Bone marrow (tissue), 2 donors: Measurements from ENCODE around the gene LPCAT3.

Experiments
- DNase-seq, 2 donors: peaks; one replicate each; lab custom pipeline; 2025; lab: John Stamatoyannopoulos, UW

LPCAT3 gene

DNA sequence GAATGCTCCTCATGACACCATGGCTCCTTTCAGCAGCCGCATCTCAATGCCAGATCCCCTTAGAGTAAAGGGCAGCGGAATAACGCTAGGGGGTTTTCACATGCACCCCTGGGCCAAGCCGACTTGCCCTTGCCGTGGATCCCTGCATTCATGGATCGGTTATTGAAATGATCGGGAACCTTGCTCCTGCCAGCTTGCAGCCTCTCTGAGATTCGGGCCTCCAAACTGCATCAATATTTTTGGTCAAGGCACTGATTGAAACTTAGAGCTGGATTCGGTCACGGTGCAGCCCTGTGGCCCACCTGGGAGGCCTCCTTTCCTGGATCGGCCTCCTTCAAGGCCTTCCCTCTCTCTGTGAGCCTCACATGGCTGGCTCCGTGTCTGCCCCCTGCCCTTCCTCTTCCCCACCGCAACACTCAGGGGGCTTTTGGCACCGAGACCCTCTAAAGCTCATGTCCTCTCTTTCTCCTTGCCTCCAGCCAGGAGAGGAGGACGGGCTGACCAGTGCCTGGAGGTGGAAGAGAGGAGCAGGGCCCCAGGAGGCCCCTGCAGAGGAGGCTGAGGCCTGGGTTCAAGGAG lies 65.3 kb downstream of the LPCAT3 start:
- no peak for DNase-seq

GRCh38 chr12:6952121-6952862 lies 66.0 kb downstream of the LPCAT3 start:
- DNase-seq, result no peak

- no peak for DNase-seq
Observed at GRCh38 chr12:6951551-6952120, 66.6 kb downstream of the LPCAT3 start.

DNA sequence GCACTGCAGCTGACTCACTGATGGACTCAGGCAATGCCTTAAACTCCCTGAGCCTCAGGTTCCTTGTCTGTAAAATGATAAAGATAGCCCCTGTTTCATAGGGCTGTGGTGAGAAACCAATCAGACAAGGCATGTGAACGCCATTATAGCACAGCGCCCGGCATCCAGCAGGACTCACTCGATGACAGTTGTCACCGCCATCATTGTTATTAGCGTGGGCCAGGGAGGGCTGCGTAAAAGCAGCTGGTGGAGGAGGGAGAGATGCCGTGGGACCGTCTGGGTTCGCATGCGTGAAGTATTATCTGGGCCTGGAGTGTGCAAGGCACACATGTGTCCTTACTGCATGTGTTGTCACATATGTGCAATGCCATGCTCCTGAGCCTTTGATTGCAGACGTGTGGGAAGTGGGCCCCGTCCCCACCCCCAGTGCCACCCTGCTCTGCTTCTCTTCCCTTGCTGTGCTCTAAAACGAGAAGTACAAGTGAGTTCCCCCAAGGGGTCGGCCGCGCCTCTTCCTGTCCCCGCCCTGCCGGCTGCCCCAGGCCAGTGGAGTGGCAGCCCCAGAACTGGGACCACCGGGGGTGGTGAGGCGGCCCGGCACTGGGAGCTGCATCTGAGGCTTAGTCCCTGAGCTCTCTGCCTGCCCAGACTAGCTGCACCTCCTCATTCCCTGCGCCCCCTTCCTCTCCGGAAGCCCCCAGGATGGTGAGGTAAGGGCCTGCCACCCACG lies 67.3 kb downstream of the LPCAT3 start, which contains the start of gene PTPN6:
TSS of gene PTPN6 (plus strand) at position 546 of the 730 bp plus-strand sequence. CDS start at position 703, 157 bp downstream.
- DNase-seq, result peak; percentile 56 to 68

DNA sequence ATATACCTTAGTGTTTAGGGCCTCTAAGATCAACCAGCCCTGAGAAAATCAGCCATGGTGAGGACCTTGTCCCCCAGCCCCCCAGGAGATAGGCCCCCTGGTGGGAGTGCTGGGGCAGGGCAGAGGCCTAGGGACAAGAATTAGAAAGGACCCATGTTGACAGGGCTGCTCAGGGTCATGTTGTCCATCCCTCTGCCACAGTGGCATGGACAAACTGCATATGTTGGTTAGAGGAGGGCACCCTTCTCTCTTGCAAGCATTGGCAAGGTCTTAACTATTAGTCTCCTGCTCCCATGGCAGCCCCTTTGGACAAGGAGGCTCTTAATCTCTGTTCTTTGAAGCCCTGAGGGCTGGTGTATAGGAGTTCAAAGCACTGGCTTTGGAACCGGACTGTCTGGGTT lies 67.9 kb downstream of the LPCAT3 start:
- DNase-seq, result no peak

GRCh38 chr12:6948873-6949594 lies 69.2 kb downstream of the LPCAT3 start:
- no peak for DNase-seq

DNA sequence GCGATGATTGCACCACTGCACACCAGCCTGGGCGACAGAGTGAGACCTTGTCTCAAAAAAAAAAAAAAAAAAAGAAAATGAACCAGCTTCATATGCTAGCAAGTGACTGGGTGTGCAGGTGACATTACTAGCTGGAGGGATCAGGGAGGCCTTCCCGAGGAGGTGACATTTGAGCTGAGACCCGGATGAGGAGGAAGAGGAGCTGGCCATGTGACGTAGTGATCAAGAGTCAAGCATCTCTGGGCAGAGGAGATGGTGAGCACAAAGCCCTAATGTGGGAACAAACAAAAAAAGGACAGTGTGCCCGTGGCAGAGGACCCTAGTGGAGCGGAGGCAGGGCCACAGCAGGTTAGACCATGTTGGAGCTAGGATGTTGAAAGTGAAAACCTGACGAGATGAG lies 70.7 kb downstream of the LPCAT3 start:
- no peak for DNase-seq

DNA sequence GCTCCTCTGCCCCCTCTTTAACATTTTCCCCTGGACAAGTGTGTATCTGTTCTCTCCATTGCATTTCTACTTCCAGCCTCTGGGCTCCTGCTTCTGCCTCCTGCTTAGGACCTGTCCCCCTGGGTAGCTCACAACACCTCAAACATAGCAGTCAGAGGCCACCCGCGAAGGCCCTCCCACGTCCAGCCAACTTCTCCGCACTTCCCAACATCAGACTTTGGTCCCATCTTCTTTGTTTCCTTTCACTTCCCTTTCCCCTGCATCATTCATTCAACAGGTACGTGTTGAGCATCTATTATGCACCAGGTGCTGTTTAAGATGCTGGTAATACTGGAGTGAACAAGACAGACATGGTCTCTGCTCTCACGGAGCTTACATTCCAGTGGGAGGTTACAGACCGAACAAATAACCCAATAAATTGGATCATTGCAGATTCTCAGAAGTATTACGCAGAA lies 71.3 kb downstream of the LPCAT3 start:
- no peak for DNase-seq

DNA sequence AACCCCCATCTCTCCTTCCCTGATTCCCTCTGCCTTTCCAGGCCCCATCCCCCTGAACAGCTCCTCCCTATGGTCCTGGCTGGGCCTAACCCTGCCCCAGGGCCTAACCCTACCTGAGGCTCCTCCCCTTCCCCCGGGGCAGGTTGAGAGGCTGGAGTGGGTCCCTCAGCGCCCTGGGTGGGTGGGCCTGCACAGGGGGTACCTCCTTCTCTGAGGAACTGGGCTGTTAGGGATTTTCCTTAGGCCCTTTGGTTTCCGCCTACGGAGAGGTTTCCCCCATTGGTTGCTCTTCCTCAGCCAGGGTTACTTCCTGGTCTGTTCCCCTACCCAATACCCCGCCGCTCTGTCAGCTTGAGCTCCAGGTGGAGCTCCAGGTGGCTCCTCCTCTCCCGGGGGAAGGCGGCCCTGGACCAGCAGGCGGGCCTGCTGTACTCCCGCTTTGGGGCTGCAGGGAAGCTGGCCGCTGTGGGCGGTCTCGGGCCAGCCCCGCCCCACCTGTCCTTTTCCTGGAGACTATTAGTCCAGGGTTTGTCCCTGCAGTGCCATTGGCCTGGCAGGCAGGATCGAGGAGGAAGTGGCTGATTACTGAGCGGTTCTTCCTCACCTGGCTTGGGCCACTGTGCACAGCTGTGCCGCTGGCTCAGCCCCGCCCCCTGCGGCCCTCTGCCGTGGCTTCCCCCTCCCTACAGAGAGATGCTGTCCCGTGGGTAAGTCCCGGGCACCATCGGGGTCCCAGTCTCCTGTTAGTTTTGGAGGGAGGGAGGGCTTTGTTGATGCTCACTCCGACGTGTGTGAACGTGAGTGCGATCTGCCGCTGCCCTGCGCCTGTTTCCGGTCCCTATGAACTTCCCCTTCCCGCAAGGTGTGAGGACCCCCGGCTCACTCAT lies 72.0 kb downstream of the LPCAT3 start:
- DNase-seq, result no peak

GRCh38 chr12:6945613-6946012 lies 72.7 kb downstream of the LPCAT3 start:
- DNase-seq, result no peak

- DNase-seq, result peak; percentile 76 to 82
Observed at GRCh38 chr12:6944381-6945186, 73.7 kb downstream of the LPCAT3 start.

- peak; percentile 76 to 89 for DNase-seq
Observed at GRCh38 chr12:6943722-6944380, 74.4 kb downstream of the LPCAT3 start, which contains the start of the genes C12orf57 and RNU7-1. Gene C12orf57 (plus strand): TSS chr12:6944022. CDS start chr12:6944122, 100 bp downstream. Gene RNU7-1 (plus strand): TSS chr12:6943816.

- peak; percentile 27 to 89 for DNase-seq
Observed at GRCh38 chr12:6943389-6943721, 74.9 kb downstream of the LPCAT3 start.

- DNase-seq, result no peak
Observed at GRCh38 chr12:6942331-6942665, 76.0 kb downstream of the LPCAT3 start.

DNA sequence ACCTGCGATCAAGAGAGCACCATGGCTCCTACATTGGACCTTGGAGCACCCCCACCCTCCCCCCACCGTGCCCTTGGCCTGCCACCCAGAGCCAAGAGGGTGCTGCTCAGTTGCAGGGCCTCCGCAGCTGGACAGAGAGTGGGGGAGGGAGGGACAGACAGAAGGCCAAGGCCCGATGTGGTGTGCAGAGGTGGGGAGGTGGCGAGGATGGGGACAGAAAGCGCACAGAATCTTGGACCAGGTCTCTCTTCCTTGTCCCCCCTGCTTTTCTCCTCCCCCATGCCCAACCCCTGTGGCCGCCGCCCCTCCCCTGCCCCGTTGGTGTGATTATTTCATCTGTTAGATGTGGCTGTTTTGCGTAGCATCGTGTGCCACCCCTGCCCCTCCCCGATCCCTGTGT lies 76.5 kb downstream of the LPCAT3 start:
- DNase-seq, result no peak

GRCh38 chr12:6941267-6941666 lies 77.0 kb downstream of the LPCAT3 start:
- DNase-seq, result no peak

- no peak for DNase-seq
Observed at GRCh38 chr12:6939191-6939540, 79.1 kb downstream of the LPCAT3 start.

DNA sequence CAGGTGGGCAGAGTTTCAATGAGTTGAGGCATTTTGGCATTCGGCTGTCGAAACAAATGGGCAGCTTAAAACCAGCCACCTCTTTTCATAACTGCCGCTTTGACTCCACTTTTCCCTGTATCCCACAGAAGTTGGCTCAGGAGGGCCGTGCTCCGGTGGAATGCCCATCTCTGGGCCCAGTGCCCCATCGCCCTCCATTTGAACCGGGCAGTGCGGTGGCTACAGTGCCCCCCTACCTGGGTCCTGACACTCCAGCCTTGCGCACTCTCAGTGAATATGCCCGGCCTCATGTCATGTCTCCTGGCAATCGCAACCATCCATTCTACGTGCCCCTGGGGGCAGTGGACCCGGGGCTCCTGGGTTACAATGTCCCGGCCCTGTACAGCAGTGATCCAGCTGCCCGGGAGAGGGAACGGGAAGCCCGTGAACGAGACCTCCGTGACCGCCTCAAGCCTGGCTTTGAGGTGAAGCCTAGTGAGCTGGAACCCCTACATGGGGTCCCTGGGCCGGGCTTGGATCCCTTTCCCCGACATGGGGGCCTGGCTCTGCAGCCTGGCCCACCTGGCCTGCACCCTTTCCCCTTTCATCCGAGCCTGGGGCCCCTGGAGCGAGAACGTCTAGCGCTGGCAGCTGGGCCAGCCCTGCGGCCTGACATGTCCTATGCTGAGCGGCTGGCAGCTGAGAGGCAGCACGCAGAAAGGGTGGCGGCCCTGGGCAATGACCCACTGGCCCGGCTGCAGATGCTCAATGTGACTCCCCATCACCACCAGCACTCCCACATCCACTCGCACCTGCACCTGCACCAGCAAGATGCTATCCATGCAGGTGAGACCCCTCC lies 79.7 kb downstream of the LPCAT3 start:
- DNase-seq, result no peak
